Measurements from ENCODE around the gene SMYD3. TPM values are rescaled to one million over a fixed set of nuclear protein-coding genes. Genes with fewer than 3 reads are reported as not detected.
"Not testable (repeated sequence)": the region's sequence is repeated elsewhere in the genome, so short reads cannot be mapped to it uniquely, and the experiment has no call there.

Gene SMYD3
- total and polyA plus RNA-seq, 9 donors, result 8.0 to 13.9 (median 9.6) TPM

GRCh38 chr1:245816496-245816895 is 690.6 kb downstream of the SMYD3 start:
- H3K27me3 ChIP-seq (ENCODE audit: control insufficient read depth, insufficient read depth, low read length); H3K27ac ChIP-seq (ENCODE audit: low read length); H3K4me3 ChIP-seq (ENCODE audit: low read length); H3K9me3 ChIP-seq (replicated peaks; ENCODE audit: control insufficient read depth, low read depth, low read length); DNase-seq; H3K4me1 ChIP-seq (ENCODE audit: control insufficient read depth, insufficient read depth, low read length); H3K36me3 ChIP-seq (ENCODE audit: control insufficient read depth, insufficient read depth, low read length): not testable (repeated sequence)
- 89% methylated on average over 12 of the region's 24 CpGs for WGBS (ENCODE audit: insufficient coverage)

GRCh38 chr1:245814651-245815050 is 692.4 kb downstream of the SMYD3 start:
- 77% methylated on average over 10 of the region's 10 CpGs for WGBS (ENCODE audit: insufficient coverage)

GRCh38 chr1:245812278-245812677 is 694.8 kb downstream of the SMYD3 start:
- Histone ChIP-seq H3K27ac (ENCODE audit: low read length) (no peak overlapping the region), H3K4me3 (ENCODE audit: low read length) (no peak overlapping the region), H3K36me3 (ENCODE audit: control insufficient read depth, insufficient read depth, low read length) (no peaks in the 10 kb centered on the region), H3K4me1 (ENCODE audit: control insufficient read depth, insufficient read depth, low read length) (peaks cover 4% of the 10 kb centered on the region), H3K9me3 (replicated peaks; ENCODE audit: control insufficient read depth, low read depth, low read length) (no peaks in the 10 kb centered on the region), H3K27me3 (ENCODE audit: control insufficient read depth, insufficient read depth, low read length) (no peaks in the 10 kb centered on the region)
- WGBS (ENCODE audit: insufficient coverage), result 83% methylated on average over 1 of the region's 6 CpGs
- no peak for DNase-seq

More at GRCh38 chr1:245814651-245815050, 692.4 kb downstream of the SMYD3 start:
- Histone ChIP-seq H3K27me3 (ENCODE audit: control insufficient read depth, insufficient read depth, low read length) (no peaks in the 10 kb centered on the region), H3K4me1 (ENCODE audit: control insufficient read depth, insufficient read depth, low read length) (peaks cover 2% of the 10 kb centered on the region), H3K4me3 (ENCODE audit: low read length) (no peak overlapping the region), H3K27ac (ENCODE audit: low read length) (no peak overlapping the region), H3K9me3 (replicated peaks; ENCODE audit: control insufficient read depth, low read depth, low read length) (no peaks in the 10 kb centered on the region), H3K36me3 (ENCODE audit: control insufficient read depth, insufficient read depth, low read length) (no peaks in the 10 kb centered on the region)
- DNase-seq, result no peak

GRCh38 chr1:245810789-245811337 is 696.2 kb downstream of the SMYD3 start:
- 40% methylated on average over 4 of the region's 7 CpGs for WGBS (ENCODE audit: insufficient coverage)

GRCh38 chr1:245810181-245810769 is 696.8 kb downstream of the SMYD3 start:
- no peaks in the 10 kb centered on the region for H3K27me3 ChIP-seq (ENCODE audit: control insufficient read depth, insufficient read depth, low read length)
- WGBS (ENCODE audit: insufficient coverage), result 86% methylated on average over 2 of the region's 6 CpGs

More at GRCh38 chr1:245810789-245811337, 696.2 kb downstream of the SMYD3 start:
- Histone ChIP-seq H3K4me1 (ENCODE audit: control insufficient read depth, insufficient read depth, low read length) (peaks cover 4% of the 10 kb centered on the region), H3K4me3 (ENCODE audit: low read length) (no peak overlapping the region), H3K36me3 (ENCODE audit: control insufficient read depth, insufficient read depth, low read length) (no peaks in the 10 kb centered on the region), H3K9me3 (replicated peaks; ENCODE audit: control insufficient read depth, low read depth, low read length) (no peaks in the 10 kb centered on the region), H3K27me3 (ENCODE audit: control insufficient read depth, insufficient read depth, low read length) (no peaks in the 10 kb centered on the region), H3K27ac (ENCODE audit: low read length) (no peak overlapping the region)
- DNase-seq, result peak; percentile 36

GRCh38 chr1:245809361-245809760 is 697.7 kb downstream of the SMYD3 start:
- Histone ChIP-seq H3K4me1 (ENCODE audit: control insufficient read depth, insufficient read depth, low read length) (peaks cover 4% of the 10 kb centered on the region), H3K27me3 (ENCODE audit: control insufficient read depth, insufficient read depth, low read length) (no peaks in the 10 kb centered on the region), H3K27ac (ENCODE audit: low read length) (no peak overlapping the region), H3K36me3 (ENCODE audit: control insufficient read depth, insufficient read depth, low read length) (no peaks in the 10 kb centered on the region), H3K9me3 (replicated peaks; ENCODE audit: control insufficient read depth, low read depth, low read length) (no peaks in the 10 kb centered on the region), H3K4me3 (ENCODE audit: low read length) (no peak overlapping the region)
- DNase-seq, result no peak
- WGBS (ENCODE audit: insufficient coverage), result 89% methylated on average over 4 of the region's 5 CpGs

More at GRCh38 chr1:245810181-245810769, 696.8 kb downstream of the SMYD3 start:
- DNase-seq, result no peak
- no peaks in the 10 kb centered on the region for H3K36me3 ChIP-seq (ENCODE audit: control insufficient read depth, insufficient read depth, low read length)
- H3K9me3 ChIP-seq (replicated peaks; ENCODE audit: control insufficient read depth, low read depth, low read length), result no peaks in the 10 kb centered on the region
- H3K4me1 ChIP-seq (ENCODE audit: control insufficient read depth, insufficient read depth, low read length), result peaks cover 4% of the 10 kb centered on the region
- no peak overlapping the region for H3K4me3 ChIP-seq (ENCODE audit: low read length)
- H3K27ac ChIP-seq (ENCODE audit: low read length), result no peak overlapping the region

- Histone ChIP-seq H3K27me3 (ENCODE audit: control insufficient read depth, insufficient read depth, low read length) (no peaks in the 10 kb centered on the region), H3K9me3 (replicated peaks; ENCODE audit: control insufficient read depth, low read depth, low read length) (no peaks in the 10 kb centered on the region), H3K27ac (ENCODE audit: low read length) (no peak overlapping the region), H3K4me3 (ENCODE audit: low read length) (no peak overlapping the region), H3K4me1 (ENCODE audit: control insufficient read depth, insufficient read depth, low read length) (peaks cover 4% of the 10 kb centered on the region), H3K36me3 (ENCODE audit: control insufficient read depth, insufficient read depth, low read length) (no peaks in the 10 kb centered on the region)
- 20% methylated on average over 1 of the region's 7 CpGs for WGBS (ENCODE audit: insufficient coverage)
- DNase-seq, result peak; percentile 30
Observed at GRCh38 chr1:245807954-245808719, 698.9 kb downstream of the SMYD3 start.

GRCh38 chr1:245807306-245807705 is 699.8 kb downstream of the SMYD3 start:
- Histone ChIP-seq H3K4me1 (ENCODE audit: control insufficient read depth, insufficient read depth, low read length) (peaks cover 4% of the 10 kb centered on the region), H3K4me3 (ENCODE audit: low read length) (no peak overlapping the region), H3K27me3 (ENCODE audit: control insufficient read depth, insufficient read depth, low read length) (no peaks in the 10 kb centered on the region), H3K9me3 (replicated peaks; ENCODE audit: control insufficient read depth, low read depth, low read length) (no peaks in the 10 kb centered on the region), H3K27ac (ENCODE audit: low read length) (no peak overlapping the region), H3K36me3 (ENCODE audit: control insufficient read depth, insufficient read depth, low read length) (no peaks in the 10 kb centered on the region)
- WGBS (ENCODE audit: insufficient coverage), result 59% methylated on average over 3 of the region's 10 CpGs
- DNase-seq, result peak; percentile 8

- Histone ChIP-seq H3K36me3 (ENCODE audit: control insufficient read depth, insufficient read depth, low read length) (no peaks in the 10 kb centered on the region), H3K4me1 (ENCODE audit: control insufficient read depth, insufficient read depth, low read length) (peaks cover 4% of the 10 kb centered on the region)
Observed at GRCh38 chr1:245805532-245805931, 701.5 kb downstream of the SMYD3 start.

GRCh38 chr1:245804696-245805095 is 702.4 kb downstream of the SMYD3 start:
- no peak for DNase-seq
- WGBS (ENCODE audit: insufficient coverage), result 20% methylated on average over 1 of the region's 4 CpGs
- no peaks in the 10 kb centered on the region for H3K9me3 ChIP-seq (replicated peaks; ENCODE audit: control insufficient read depth, low read depth, low read length)
- no peak overlapping the region for H3K4me3 ChIP-seq (ENCODE audit: low read length)
- H3K36me3 ChIP-seq (ENCODE audit: control insufficient read depth, insufficient read depth, low read length), result no peaks in the 10 kb centered on the region
- H3K4me1 ChIP-seq (ENCODE audit: control insufficient read depth, insufficient read depth, low read length), result peaks cover 3% of the 10 kb centered on the region
- no peak overlapping the region for H3K27ac ChIP-seq (ENCODE audit: low read length)
- H3K27me3 ChIP-seq (ENCODE audit: control insufficient read depth, insufficient read depth, low read length), result no peaks in the 10 kb centered on the region

More at GRCh38 chr1:245805532-245805931, 701.5 kb downstream of the SMYD3 start:
- Histone ChIP-seq H3K27ac (ENCODE audit: low read length) (no peak overlapping the region), H3K27me3 (ENCODE audit: control insufficient read depth, insufficient read depth, low read length) (no peaks in the 10 kb centered on the region), H3K4me3 (ENCODE audit: low read length) (no peak overlapping the region), H3K9me3 (replicated peaks; ENCODE audit: control insufficient read depth, low read depth, low read length) (no peaks in the 10 kb centered on the region)
- no CpG with 5 or more reads among the region's 1 CpG for WGBS (ENCODE audit: insufficient coverage)
- no peak for DNase-seq
